IMR-90 (cell line): ENCODE results near the gene C9orf78. TPM values are rescaled to one million over a fixed set of nuclear protein-coding genes. Genes with fewer than 3 reads are reported as not detected.

Experiments used
- ATAC-seq: fragments of 200-7000 bp; cut with Tn5 transposase; 2 replicates; pipeline ENCODE4 v1.9.1; 2020; ENCODE audit warnings: low read depth, mild to moderate bottlenecking, moderate library complexity
- BruUV-seq: library from RNA; stranded (reverse); fragments of 400-500 nt; replicated peaks from 2 replicates; lab custom pipeline; 2021; lab: Mats Ljungman, UMichigan
- CTCF ChIA-PET: fragments of 300-600 bp; formaldehyde crosslinking; extraction: SDS; loops from one replicate; lab custom pipeline; 2021; ENCODE audit warnings: antibody characterized with exemption; lab: Yijun Ruan, JAX
- POLR2A ChIA-PET: fragments of 300-600 bp; sonication (Branson Sonifier 250); formaldehyde crosslinking; loops from one replicate; lab custom pipeline; 2022; ENCODE audit warnings: antibody characterized with exemption; ENCODE audit not compliant: unreplicated experiment; lab: Charles Lee
- DNase-seq: peaks from one replicate; pipeline ENCODE4 v3.0.0; 2013
- H2AFZ ChIP-seq: replicated peaks from 2 replicates; pipeline ENCODE3; 2013; ENCODE audit warnings: low read length, mild to moderate bottlenecking; ENCODE audit not compliant: poor library complexity
- H2AK5ac ChIP-seq: 2 replicates; pipeline ENCODE4 v1.6.1; 2013; ENCODE audit warnings: low read depth, low read length, inconsistent platforms
- H2AK9ac ChIP-seq: replicated peaks from 2 replicates; pipeline ENCODE3; 2013; ENCODE audit warnings: mild to moderate bottlenecking, low read depth, low read length, moderate library complexity; ENCODE audit not compliant: poor library complexity
- H2BK120ac ChIP-seq: 2 replicates; pipeline ENCODE4 v1.6.1; 2013; ENCODE audit warnings: low read depth, low read length, inconsistent platforms
- H2BK15ac ChIP-seq: 3 replicates; pipeline ENCODE4 v1.6.1; 2013; ENCODE audit warnings: low read depth, low read length, inconsistent platforms
- H2BK20ac ChIP-seq: 2 replicates; pipeline ENCODE4 v1.6.1; 2013; ENCODE audit warnings: low read depth, mild to moderate bottlenecking, inconsistent platforms, low read length, moderate library complexity
- H2BK5ac ChIP-seq: 2 replicates; pipeline ENCODE4 v1.6.1; 2013; ENCODE audit warnings: mild to moderate bottlenecking, low read depth, low read length, inconsistent platforms; ENCODE audit not compliant: poor library complexity, severe bottlenecking
- H3K14ac ChIP-seq: replicated peaks from 2 replicates; pipeline ENCODE4 v1.6.1; 2013; ENCODE audit warnings: low read depth, low read length, inconsistent platforms
- H3K18ac ChIP-seq: 2 replicates; pipeline ENCODE4 v1.6.1; 2013; ENCODE audit warnings: low read depth, low read length, control low read depth
- H3K23ac ChIP-seq: 2 replicates; pipeline ENCODE4 v1.6.1; 2013; ENCODE audit warnings: low read depth, low read length, inconsistent platforms
- H3K27ac ChIP-seq: 2 replicates; pipeline ENCODE4 v1.5.1; 2013; ENCODE audit warnings: mild to moderate bottlenecking, control low read depth, low read length; ENCODE audit not compliant: insufficient read depth
- H3K27me3 ChIP-seq: 2 replicates; pipeline ENCODE4 v1.6.1; 2013; ENCODE audit warnings: low read length; ENCODE audit not compliant: control insufficient read depth, insufficient read depth
- H3K36me3 ChIP-seq: 2 replicates; pipeline ENCODE4 v1.6.1; 2013; ENCODE audit warnings: low read length, mixed read lengths; ENCODE audit not compliant: control insufficient read depth, insufficient read depth
- H3K4ac ChIP-seq: 2 replicates; pipeline ENCODE4 v1.6.1; 2013; ENCODE audit warnings: low read depth, low read length, inconsistent platforms
- H3K4me1 ChIP-seq: 2 replicates; pipeline ENCODE4 v1.6.1; 2013; ENCODE audit warnings: low read length, mixed read lengths; ENCODE audit not compliant: control insufficient read depth, insufficient read depth
- H3K4me2 ChIP-seq: 2 replicates; pipeline ENCODE4 v1.6.1; 2013; ENCODE audit warnings: low read depth, mild to moderate bottlenecking, control low read depth, low read length, moderate library complexity
- H3K4me3 ChIP-seq: 2 replicates; pipeline ENCODE4 v1.5.1; 2013; ENCODE audit warnings: low read depth, mild to moderate bottlenecking, control low read depth, low read length, moderate library complexity; ENCODE audit not compliant: insufficient read depth
- H3K56ac ChIP-seq: 2 replicates; pipeline ENCODE4 v1.6.1; 2013; ENCODE audit warnings: low read length, inconsistent platforms; ENCODE audit not compliant: insufficient read depth; ENCODE audit errors: extremely low read depth
- H3K79me1 ChIP-seq, 2 experiments: 2 replicates each; pipeline ENCODE4 v1.6.1; 2013; ENCODE audit warnings: low read length in 2 of 2, inconsistent platforms in 1 of 2, low read depth in 1 of 2
- H3K9ac ChIP-seq: 2 replicates; pipeline ENCODE4 v1.6.1; 2013; ENCODE audit warnings: low read depth, low read length, control low read depth
- H3K9me1 ChIP-seq: 2 replicates; pipeline ENCODE4 v1.6.1; 2013; ENCODE audit warnings: low read length, inconsistent platforms; ENCODE audit not compliant: insufficient read depth
- H3K9me3 ChIP-seq: 2 replicates; pipeline ENCODE4 v1.6.1; 2013; ENCODE audit warnings: low read length; ENCODE audit not compliant: control insufficient read depth, insufficient read depth
- H4K20me1 ChIP-seq: 2 replicates; pipeline ENCODE4 v1.6.1; 2013; ENCODE audit warnings: low read length, inconsistent platforms; ENCODE audit not compliant: insufficient read depth
- H4K5ac ChIP-seq: 2 replicates; pipeline ENCODE4 v1.6.1; 2013; ENCODE audit warnings: mild to moderate bottlenecking, low read depth, low read length, control low read depth
- H4K8ac ChIP-seq, 2 experiments: 2 replicates each; pipeline ENCODE4 v1.6.1; 2013; ENCODE audit warnings: low read depth in 2 of 2, low read length in 2 of 2, control low read depth in 1 of 2, inconsistent platforms in 1 of 2
- H4K91ac ChIP-seq: 2 replicates; pipeline ENCODE4 v1.6.1; 2013; ENCODE audit warnings: low read depth, low read length, inconsistent platforms; ENCODE audit not compliant: insufficient read depth
- BHLHE40 ChIP-seq: fragments of 150-350 bp; IDR thresholded peaks from 2 replicates; pipeline ENCODE4 v1.6.1; 2016; ENCODE audit warnings: mild to moderate bottlenecking, low read depth, low read length
- CEBPB ChIP-seq: IDR thresholded peaks from 2 replicates; pipeline ENCODE4 v1.6.1; 2012; ENCODE audit warnings: low read depth, low read length, improper control_type of control experiment
- CHD1 ChIP-seq: IDR thresholded peaks from 2 replicates; pipeline ENCODE4 v1.6.1; 2012; ENCODE audit warnings: low read depth, low read length, improper control_type of control experiment
- CTCF ChIP-seq: conservative IDR thresholded peaks from 2 replicates; pipeline ENCODE4 v1.5.1; 2012; ENCODE audit warnings: mild to moderate bottlenecking, low read depth, low read length, improper control_type of control experiment
- FOS ChIP-seq: fragments of 150-350 bp; IDR thresholded peaks from 2 replicates; pipeline ENCODE4 v1.6.1; 2016; ENCODE audit warnings: low read depth, low read length
- MAFK ChIP-seq: IDR thresholded peaks from 2 replicates; pipeline ENCODE4 v1.6.1; 2012; ENCODE audit warnings: low read depth, low read length, improper control_type of control experiment
- MAZ ChIP-seq: IDR thresholded peaks from 2 replicates; pipeline ENCODE4 v1.6.1; 2012; ENCODE audit warnings: low read depth, mild to moderate bottlenecking, low read length, improper control_type of control experiment, moderate library complexity, borderline replicate concordance
- MXI1 ChIP-seq: IDR thresholded peaks from 2 replicates; pipeline ENCODE4 v1.6.1; 2012; ENCODE audit warnings: low read depth, mild to moderate bottlenecking, low read length, moderate library complexity, borderline replicate concordance
- NFE2L2 ChIP-seq: fragments of 150-350 bp; IDR thresholded peaks from 2 replicates; pipeline ENCODE4 v1.6.1; 2016; ENCODE audit warnings: low read depth, mild to moderate bottlenecking, low read length
- POLR2A ChIP-seq: IDR thresholded peaks from 2 replicates; pipeline ENCODE4 v1.6.1; 2012; ENCODE audit warnings: mild to moderate bottlenecking, low read depth, low read length
- RAD21 ChIP-seq: IDR thresholded peaks from 2 replicates; pipeline ENCODE4 v1.6.1; 2012; ENCODE audit warnings: low read length, improper control_type of control experiment
- RCOR1 ChIP-seq: IDR thresholded peaks from 2 replicates; pipeline ENCODE4 v1.6.1; 2012; ENCODE audit warnings: mild to moderate bottlenecking, low read length, improper control_type of control experiment; ENCODE audit not compliant: insufficient replicate concordance
- RFX5 ChIP-seq: IDR thresholded peaks from 2 replicates; pipeline ENCODE4 v1.8.0; 2012; ENCODE audit warnings: low read depth, mild to moderate bottlenecking, low read length, moderate library complexity
- SMC3 ChIP-seq: fragments of 150-350 bp; IDR thresholded peaks from 2 replicates; pipeline ENCODE4 v1.6.1; 2016; ENCODE audit warnings: low read depth, mild to moderate bottlenecking, antibody characterized with exemption, low read length, moderate library complexity
- WGBS, 2 experiments: methylation state at CpG; one replicate each; pipeline versions ENCODE4 v1.1.5 to v1.1.7; 2013; ENCODE audit warnings: missing lambda C conversion rate in 2 of 2; ENCODE audit not compliant: insufficient read length in 1 of 2; ENCODE audit errors: extremely low coverage in 2 of 2; 5-methylcytosine and 5-hydroxymethylcytosine counted together
- dilution Hi-C: fragments of 300-500 bp; cut with HindIII; formaldehyde crosslinking; loops from one replicate; pipeline ENCODE4 v1.14.3; 2018; ENCODE audit warnings: low sequenced_read_pairs; ENCODE audit not compliant: unreplicated experiment
- in situ Hi-C: fragments of 300-500 bp; cut with MboI; formaldehyde crosslinking; loops from 3 replicates; pipeline ENCODE4 v1.14.3; 2019; ENCODE audit warnings: low sequenced_read_pairs, inconsistent platforms, mixed read lengths
- intact Hi-C: fragments of 100-400 bp; cut with micrococcal nuclease; formaldehyde crosslinking; loops from 2 replicates; pipeline ENCODE4 v1.10.0; 2022
- polyA plus RNA-seq, 3 experiments: library from polyadenylated mRNA; depleted of rRNA; stranded (reverse); fragments of >200 nt; gene quantifications; 2 replicates each; pipeline ENCODE4 v1.2.3, GENCODE V29; 2012; ENCODE audit warnings: low replicate concordance in 1 of 3
- total RNA-seq: library from RNA; depleted of rRNA; stranded (reverse); fragments of >200 nt; gene quantifications from 2 replicates; pipeline ENCODE4 v1.2.3, GENCODE V29; 2012
- TF ChIP-seq, protein P1 (sequence below): fragments of 150-350 bp; IDR thresholded peaks from 2 replicates; pipeline ENCODE4 v1.6.1; 2017; ENCODE audit warnings: mild to moderate bottlenecking, antibody characterized with exemption, low read length, low read depth
- TF ChIP-seq, protein P2 (sequence below): fragments of 150-350 bp; IDR thresholded peaks from 2 replicates; pipeline ENCODE4 v1.6.1; 2016; ENCODE audit warnings: low read depth, mild to moderate bottlenecking, low read length, moderate library complexity, borderline replicate concordance

Gene C9orf78
- total and polyA plus RNA-seq, 2 of the 4 experiments (the other 2 are of a cell fraction), result 29.8 to 46.0 TPM

DNA sequence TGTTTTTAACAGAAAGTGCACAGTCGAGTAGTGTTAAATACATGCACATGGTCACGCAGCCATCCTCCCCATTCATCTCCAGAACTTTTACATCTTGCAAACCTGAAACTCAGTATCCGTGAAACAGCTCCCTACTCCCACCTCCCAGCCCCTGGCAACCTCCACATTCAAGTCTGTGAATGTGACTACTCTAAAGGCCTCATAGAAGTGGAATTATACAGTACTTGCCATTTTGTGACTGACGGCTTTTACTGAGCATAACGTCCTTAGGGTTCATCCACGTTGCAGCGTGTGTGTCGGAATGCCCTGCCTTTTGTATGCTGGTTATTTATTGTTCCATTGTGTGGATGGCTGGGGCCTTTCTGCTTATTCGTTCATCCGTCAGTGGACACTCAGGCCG, 36.0 kb upstream of the C9orf78 start:
- Histone ChIP-seq H3K27ac (no peak overlapping the region), H3K23ac (no peak overlapping the region), H4K20me1 (no peaks in the 10 kb centered on the region), H3K4me1 (no peaks in the 10 kb centered on the region), H4K8ac (no peak overlapping the region), H3K9me3 (no peaks in the 10 kb centered on the region), H3K18ac (no peak overlapping the region), H2AK9ac (no peak overlapping the region), H3K56ac (no peak overlapping the region), H3K27me3 (no peaks in the 10 kb centered on the region), H3K9me1 (0 out of 2 replicates have a peak, but pooled peaks cover 3% of the 10 kb centered on the region), H4K5ac (no peak overlapping the region), H3K9ac (no peak overlapping the region), H2BK5ac (no peak overlapping the region), H2BK120ac (no peak overlapping the region), H3K4me2 (no peak overlapping the region), H4K91ac (no peak overlapping the region), H3K4me3 (no peak overlapping the region), H2AFZ (no peak overlapping the region), H2BK20ac (no peak overlapping the region), H3K36me3 (peaks cover 38% of the 10 kb centered on the region), H2AK5ac (no peak overlapping the region), H3K79me1 (no peaks in the 10 kb centered on the region), H2BK15ac (no peak overlapping the region), H3K14ac (no peak overlapping the region), H3K4ac (no peak overlapping the region)
- BruUV-seq, result no TSS peak
- POLR2A ChIA-PET, result no interaction called here
- no peak for DNase-seq
- dilution Hi-C loops (no loop called here), in situ Hi-C loops (no loop called here), intact Hi-C loops (no loop called here)
- ATAC-seq, result no peak
- CTCF ChIA-PET, result no interaction called here
- 90% methylated on average over 3 of the region's 11 CpGs; no CpG with 5 or more reads in 1 of the 2 experiments for WGBS, 2 experiments
- no peak for TF ChIP-seq RCOR1
- no peak for TF ChIP-seq FOS
- TF ChIP-seq SMC3, result no peak
- no peak for TF ChIP-seq RAD21
- no peak for TF ChIP-seq RFX5
- no peak for TF ChIP-seq POLR2A
- TF ChIP-seq CTCF, result no peak
- no peak for TF ChIP-seq CHD1
- no peak for TF ChIP-seq MAZ
- TF ChIP-seq, protein P1, sequence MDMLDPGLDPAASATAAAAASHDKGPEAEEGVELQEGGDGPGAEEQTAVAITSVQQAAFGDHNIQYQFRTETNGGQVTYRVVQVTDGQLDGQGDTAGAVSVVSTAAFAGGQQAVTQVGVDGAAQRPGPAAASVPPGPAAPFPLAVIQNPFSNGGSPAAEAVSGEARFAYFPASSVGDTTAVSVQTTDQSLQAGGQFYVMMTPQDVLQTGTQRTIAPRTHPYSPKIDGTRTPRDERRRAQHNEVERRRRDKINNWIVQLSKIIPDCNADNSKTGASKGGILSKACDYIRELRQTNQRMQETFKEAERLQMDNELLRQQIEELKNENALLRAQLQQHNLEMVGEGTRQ, result no peak
- TF ChIP-seq, protein P2, sequence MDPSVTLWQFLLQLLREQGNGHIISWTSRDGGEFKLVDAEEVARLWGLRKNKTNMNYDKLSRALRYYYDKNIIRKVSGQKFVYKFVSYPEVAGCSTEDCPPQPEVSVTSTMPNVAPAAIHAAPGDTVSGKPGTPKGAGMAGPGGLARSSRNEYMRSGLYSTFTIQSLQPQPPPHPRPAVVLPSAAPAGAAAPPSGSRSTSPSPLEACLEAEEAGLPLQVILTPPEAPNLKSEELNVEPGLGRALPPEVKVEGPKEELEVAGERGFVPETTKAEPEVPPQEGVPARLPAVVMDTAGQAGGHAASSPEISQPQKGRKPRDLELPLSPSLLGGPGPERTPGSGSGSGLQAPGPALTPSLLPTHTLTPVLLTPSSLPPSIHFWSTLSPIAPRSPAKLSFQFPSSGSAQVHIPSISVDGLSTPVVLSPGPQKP, result no peak
- TF ChIP-seq MXI1, result no peak
- no peak for TF ChIP-seq NFE2L2
- TF ChIP-seq MAFK, result no peak
- TF ChIP-seq BHLHE40, result no peak
- no peak for TF ChIP-seq CEBPB
